ENCODE measurements around the gene CATSPER1.

DNA sequence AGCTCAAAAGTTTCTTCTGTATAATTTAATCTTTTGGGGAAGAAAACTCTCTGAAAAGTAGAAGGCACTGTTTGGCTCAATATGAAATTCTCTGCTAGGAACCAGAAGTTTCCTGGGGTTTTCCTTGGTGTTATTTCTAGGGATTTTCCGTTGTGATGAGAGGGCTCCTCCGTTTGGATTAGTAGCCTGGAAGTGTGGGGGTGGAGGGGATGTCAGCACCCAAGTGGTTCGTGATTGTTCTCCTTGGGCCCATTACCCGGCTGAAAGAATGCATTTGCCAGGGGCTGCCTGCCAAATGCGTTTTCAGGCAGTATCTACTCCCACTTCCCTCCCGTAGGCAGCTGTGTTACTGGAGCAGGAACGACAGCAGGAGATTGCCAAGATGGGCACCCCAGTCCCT, 30.2 kb upstream of the CATSPER1 start:
- TF ChIP-seq, protein P1, sequence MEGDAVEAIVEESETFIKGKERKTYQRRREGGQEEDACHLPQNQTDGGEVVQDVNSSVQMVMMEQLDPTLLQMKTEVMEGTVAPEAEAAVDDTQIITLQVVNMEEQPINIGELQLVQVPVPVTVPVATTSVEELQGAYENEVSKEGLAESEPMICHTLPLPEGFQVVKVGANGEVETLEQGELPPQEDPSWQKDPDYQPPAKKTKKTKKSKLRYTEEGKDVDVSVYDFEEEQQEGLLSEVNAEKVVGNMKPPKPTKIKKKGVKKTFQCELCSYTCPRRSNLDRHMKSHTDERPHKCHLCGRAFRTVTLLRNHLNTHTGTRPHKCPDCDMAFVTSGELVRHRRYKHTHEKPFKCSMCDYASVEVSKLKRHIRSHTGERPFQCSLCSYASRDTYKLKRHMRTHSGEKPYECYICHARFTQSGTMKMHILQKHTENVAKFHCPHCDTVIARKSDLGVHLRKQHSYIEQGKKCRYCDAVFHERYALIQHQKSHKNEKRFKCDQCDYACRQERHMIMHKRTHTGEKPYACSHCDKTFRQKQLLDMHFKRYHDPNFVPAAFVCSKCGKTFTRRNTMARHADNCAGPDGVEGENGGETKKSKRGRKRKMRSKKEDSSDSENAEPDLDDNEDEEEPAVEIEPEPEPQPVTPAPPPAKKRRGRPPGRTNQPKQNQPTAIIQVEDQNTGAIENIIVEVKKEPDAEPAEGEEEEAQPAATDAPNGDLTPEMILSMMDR (IDR thresholded peaks at IDR 0.05; ENCODE audit: insufficient read depth, low read length) = no peak
- TF ChIP-seq, protein P2, sequence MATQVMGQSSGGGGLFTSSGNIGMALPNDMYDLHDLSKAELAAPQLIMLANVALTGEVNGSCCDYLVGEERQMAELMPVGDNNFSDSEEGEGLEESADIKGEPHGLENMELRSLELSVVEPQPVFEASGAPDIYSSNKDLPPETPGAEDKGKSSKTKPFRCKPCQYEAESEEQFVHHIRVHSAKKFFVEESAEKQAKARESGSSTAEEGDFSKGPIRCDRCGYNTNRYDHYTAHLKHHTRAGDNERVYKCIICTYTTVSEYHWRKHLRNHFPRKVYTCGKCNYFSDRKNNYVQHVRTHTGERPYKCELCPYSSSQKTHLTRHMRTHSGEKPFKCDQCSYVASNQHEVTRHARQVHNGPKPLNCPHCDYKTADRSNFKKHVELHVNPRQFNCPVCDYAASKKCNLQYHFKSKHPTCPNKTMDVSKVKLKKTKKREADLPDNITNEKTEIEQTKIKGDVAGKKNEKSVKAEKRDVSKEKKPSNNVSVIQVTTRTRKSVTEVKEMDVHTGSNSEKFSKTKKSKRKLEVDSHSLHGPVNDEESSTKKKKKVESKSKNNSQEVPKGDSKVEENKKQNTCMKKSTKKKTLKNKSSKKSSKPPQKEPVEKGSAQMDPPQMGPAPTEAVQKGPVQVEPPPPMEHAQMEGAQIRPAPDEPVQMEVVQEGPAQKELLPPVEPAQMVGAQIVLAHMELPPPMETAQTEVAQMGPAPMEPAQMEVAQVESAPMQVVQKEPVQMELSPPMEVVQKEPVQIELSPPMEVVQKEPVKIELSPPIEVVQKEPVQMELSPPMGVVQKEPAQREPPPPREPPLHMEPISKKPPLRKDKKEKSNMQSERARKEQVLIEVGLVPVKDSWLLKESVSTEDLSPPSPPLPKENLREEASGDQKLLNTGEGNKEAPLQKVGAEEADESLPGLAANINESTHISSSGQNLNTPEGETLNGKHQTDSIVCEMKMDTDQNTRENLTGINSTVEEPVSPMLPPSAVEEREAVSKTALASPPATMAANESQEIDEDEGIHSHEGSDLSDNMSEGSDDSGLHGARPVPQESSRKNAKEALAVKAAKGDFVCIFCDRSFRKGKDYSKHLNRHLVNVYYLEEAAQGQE (IDR thresholded peaks at IDR 0.05; ENCODE audit: insufficient replicate concordance, low read depth) = no peak
- TF ChIP-seq GABPA (IDR thresholded peaks at IDR 0.05; ENCODE audit: low read depth) = no peak
- TF ChIP-seq POLR2AphosphoS5 (IDR thresholded peaks at IDR 0.05; ENCODE audit: low read depth) = no peak
- no peak for TF ChIP-seq SPI1 (IDR thresholded peaks at IDR 0.05; ENCODE audit: borderline replicate concordance, low read depth)
